Calu3 (cell line): ENCODE measurements around the gene CNTD1. TPM values are rescaled to one million over a fixed set of nuclear protein-coding genes. Genes with fewer than 3 reads are reported as not detected.

Experiments used
- BruUV-seq: library from RNA; stranded (reverse); fragments of 400-500 nt; replicated peaks from 2 replicates; lab custom pipeline; 2021; lab: Mats Ljungman, UMichigan
- CTCF ChIA-PET: fragments of 300-600 bp; sonication (Branson Sonifier 250); formaldehyde crosslinking; loops from one replicate; lab custom pipeline; 2022; ENCODE audit warnings: antibody characterized with exemption; lab: Charles Lee
- DNase-seq: peaks from one replicate; pipeline ENCODE4 v3.0.0; 2022
- H3K27ac Mint-ChIP-seq: one replicate; pipeline ENCODE4 v1.8.0; 2022; ENCODE audit warnings: mixed read lengths; ENCODE audit not compliant: unreplicated experiment
- H3K27me3 Mint-ChIP-seq: one replicate; pipeline ENCODE4 v1.8.0; 2022; ENCODE audit warnings: mixed read lengths; ENCODE audit not compliant: unreplicated experiment
- H3K36me3 Mint-ChIP-seq: one replicate; pipeline ENCODE4 v1.8.0; 2022; ENCODE audit warnings: mild to moderate bottlenecking, moderate library complexity, mixed read lengths; ENCODE audit not compliant: insufficient read depth, unreplicated experiment
- H3K4me1 Mint-ChIP-seq: one replicate; pipeline ENCODE4 v1.8.0; 2022; ENCODE audit warnings: mild to moderate bottlenecking, low read depth, mixed read lengths; ENCODE audit not compliant: unreplicated experiment
- H3K4me3 Mint-ChIP-seq: one replicate; pipeline ENCODE4 v1.8.0; 2022; ENCODE audit warnings: mild to moderate bottlenecking, low read depth, moderate library complexity, mixed read lengths; ENCODE audit not compliant: unreplicated experiment
- H3K9me3 Mint-ChIP-seq: one replicate; pipeline ENCODE4 v1.8.0; 2022; ENCODE audit warnings: low read depth, mixed read lengths; ENCODE audit not compliant: unreplicated experiment
- intact Hi-C: fragments of 100-400 bp; cut with micrococcal nuclease; formaldehyde crosslinking; loops from one replicate; pipeline ENCODE4 v1.10.0; 2022; ENCODE audit not compliant: unreplicated experiment
- total RNA-seq: library from RNA; stranded (reverse); gene quantifications from 2 replicates; pipeline ENCODE4 v1.2.3, GENCODE V29; 2022
- TF ChIP-seq, protein P1 (sequence below): fragments of 200-600 bp; IDR thresholded peaks from one replicate; pipeline ENCODE4 v1.8.0; 2022; ENCODE audit warnings: antibody characterized with exemption; ENCODE audit not compliant: unreplicated experiment

CNTD1 gene
- total RNA-seq, 1 experiment from 2014 or later: 0.54 TPM

DNA sequence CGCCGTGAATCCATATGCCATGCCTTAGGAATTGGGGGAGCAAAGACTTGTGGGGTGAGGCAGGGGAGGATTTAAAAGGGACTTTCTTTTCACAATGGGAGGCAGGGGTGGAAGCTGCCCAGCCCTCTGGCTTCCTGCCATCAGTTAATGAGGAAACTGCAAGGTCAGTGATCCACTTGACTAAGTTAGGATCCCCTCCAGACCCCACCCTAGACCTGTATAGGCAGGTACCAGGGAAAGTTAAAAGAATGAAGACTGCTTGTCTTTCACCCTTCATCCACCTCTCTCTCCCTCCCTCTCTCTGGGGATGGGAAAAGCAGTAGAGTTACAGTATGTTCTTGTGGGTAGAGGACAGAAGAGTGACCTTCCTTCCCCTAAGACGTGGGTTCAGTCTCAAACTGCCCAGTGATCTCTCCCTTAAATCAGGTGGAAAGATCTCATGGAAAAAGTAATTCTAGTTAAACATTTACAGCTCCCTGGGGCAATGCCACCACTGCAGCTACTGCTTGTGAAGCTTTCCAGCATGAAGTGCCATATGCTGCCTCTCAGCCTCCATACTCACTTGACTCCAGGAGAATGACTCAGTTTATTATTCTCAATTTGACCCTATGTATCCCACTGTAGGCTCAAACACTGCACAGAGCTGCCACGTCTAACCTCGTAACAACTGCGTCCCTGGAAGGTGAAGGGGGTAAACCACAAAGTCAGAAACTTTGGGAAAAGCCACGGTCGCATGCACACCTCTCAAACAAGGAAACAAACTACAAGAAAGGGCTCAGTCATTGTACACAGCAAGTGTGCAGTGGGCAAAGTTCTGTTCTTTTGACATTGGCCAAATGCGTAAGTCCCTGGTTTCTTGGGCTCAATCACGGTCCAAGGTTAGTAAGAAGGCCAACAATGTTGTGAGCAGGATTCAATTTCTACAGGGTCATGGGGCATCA lies 1.3 kb upstream of the CNTD1 start:
- peaks cover 21% of the 10 kb centered on the region for H3K4me1 Mint-ChIP-seq
- intact Hi-C loops: no loop called here
- peak overlapping the region; percentile 33 for H3K27ac Mint-ChIP-seq
- peaks cover 36% of the 10 kb centered on the region for H3K36me3 Mint-ChIP-seq
- BruUV-seq: no TSS peak
- H3K9me3 Mint-ChIP-seq: no peaks in the 10 kb centered on the region
- peaks cover 17% of the 10 kb centered on the region for H3K27me3 Mint-ChIP-seq
- no peak for DNase-seq
- H3K4me3 Mint-ChIP-seq: peak overlapping the region; percentile 86
- CTCF ChIA-PET: interaction anchor here (0.6 to 1.5 kb wide), 5 partner anchors 16 to 219 kb away, joined by 3 to 7 read pairs (median 3); partner anchors contain the start of gene VPS25
- TF ChIP-seq, protein P1, sequence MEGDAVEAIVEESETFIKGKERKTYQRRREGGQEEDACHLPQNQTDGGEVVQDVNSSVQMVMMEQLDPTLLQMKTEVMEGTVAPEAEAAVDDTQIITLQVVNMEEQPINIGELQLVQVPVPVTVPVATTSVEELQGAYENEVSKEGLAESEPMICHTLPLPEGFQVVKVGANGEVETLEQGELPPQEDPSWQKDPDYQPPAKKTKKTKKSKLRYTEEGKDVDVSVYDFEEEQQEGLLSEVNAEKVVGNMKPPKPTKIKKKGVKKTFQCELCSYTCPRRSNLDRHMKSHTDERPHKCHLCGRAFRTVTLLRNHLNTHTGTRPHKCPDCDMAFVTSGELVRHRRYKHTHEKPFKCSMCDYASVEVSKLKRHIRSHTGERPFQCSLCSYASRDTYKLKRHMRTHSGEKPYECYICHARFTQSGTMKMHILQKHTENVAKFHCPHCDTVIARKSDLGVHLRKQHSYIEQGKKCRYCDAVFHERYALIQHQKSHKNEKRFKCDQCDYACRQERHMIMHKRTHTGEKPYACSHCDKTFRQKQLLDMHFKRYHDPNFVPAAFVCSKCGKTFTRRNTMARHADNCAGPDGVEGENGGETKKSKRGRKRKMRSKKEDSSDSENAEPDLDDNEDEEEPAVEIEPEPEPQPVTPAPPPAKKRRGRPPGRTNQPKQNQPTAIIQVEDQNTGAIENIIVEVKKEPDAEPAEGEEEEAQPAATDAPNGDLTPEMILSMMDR: no peak

DNA sequence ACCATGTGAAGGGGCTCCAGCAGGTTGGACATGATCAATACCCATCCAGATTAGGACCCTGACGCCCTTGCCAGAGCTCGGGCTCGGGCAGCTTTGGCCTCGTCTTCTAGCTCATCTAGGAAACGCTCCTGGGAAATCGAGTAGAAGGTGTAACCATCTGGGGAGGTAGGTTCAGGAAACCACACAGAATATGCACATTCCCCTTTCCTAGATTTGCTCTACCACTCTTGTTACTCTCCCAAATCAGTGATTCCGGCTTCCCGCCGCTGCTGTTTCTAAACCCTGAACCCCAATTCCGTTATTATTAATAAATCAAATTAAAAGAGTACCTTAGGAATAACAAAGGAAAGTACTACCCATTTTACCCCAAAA lies 664 bp upstream of the CNTD1 start:
- peak overlapping the region; percentile 73 for H3K27ac Mint-ChIP-seq
- intact Hi-C loops: no loop called here
- no TSS peak for BruUV-seq

DNA sequence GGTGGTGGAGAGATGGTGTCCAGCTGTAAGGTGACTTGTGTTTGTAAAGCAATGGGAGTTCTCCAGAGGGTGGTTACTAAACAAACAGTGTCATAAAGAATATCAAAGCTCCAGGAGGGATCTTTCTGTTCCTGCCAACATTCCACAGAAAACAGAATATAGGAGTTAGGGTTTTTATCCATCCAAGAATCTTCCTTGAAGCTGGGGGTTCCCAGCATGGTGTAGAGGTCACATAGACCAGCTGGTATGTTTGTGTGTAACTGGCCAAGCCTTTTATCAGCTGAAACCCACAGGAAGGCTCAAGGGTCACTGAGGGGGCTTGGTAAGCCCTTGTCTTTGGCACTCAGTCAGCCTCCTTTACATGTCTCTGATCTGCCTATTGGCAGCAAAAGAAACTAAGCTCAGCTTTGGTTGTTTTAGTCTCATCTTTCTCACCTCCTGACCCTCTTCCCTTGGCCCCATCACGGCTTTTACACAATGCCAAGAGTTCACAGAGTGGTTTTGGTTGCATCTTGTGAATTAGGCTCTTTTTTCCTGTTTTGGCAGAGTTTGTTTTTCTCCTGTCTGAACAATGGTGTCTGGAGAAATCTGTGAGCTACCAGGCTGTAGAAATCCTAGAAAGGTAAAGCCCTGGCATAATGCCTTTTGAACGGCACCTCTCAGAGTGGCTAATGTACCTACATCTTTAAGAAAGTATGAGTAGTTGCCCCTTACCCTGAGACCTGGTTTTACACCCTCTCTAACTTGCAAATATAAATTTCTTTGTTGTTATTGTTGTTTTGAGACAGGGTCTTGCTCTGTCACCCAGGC lies 4.6 kb downstream of the CNTD1 start:
- BruUV-seq: no TSS peak
- H3K27ac Mint-ChIP-seq: no peak overlapping the region

More for the DNA sequence above, 664 bp upstream of the CNTD1 start:
- Mint-ChIP-seq H3K4me3 (peak overlapping the region; percentile 86), H3K4me1 (peaks cover 21% of the 10 kb centered on the region), H3K9me3 (no peaks in the 10 kb centered on the region), H3K27me3 (peaks cover 17% of the 10 kb centered on the region), H3K36me3 (peaks cover 36% of the 10 kb centered on the region)
- TF ChIP-seq, protein P1: no peak
- no peak for DNase-seq
- CTCF ChIA-PET: interaction anchor here (0.9 to 1.5 kb wide), 5 partner anchors 22 to 219 kb away, joined by 3 to 5 read pairs (median 3); partner anchors contain the start of genes BECN1 and VPS25

More for the DNA sequence above, 4.6 kb downstream of the CNTD1 start:
- CTCF ChIA-PET: interaction anchor here (0.5 kb wide), 1 partner anchor 132 kb away, joined by 12 read pairs; no protein-coding TSS in a partner anchor
- H3K36me3 Mint-ChIP-seq: peaks cover 7% of the 10 kb centered on the region
- no peak for DNase-seq
- TF ChIP-seq, protein P1: no peak
- no peak overlapping the region for H3K4me3 Mint-ChIP-seq
- no peaks in the 10 kb centered on the region for H3K9me3 Mint-ChIP-seq
- H3K4me1 Mint-ChIP-seq: peaks cover 8% of the 10 kb centered on the region
- intact Hi-C loops: no loop called here
- H3K27me3 Mint-ChIP-seq: peaks cover 17% of the 10 kb centered on the region
